ENCODE measurements around the gene ELL. TPM values are rescaled to one million over a fixed set of nuclear protein-coding genes. Genes with fewer than 3 reads are reported as not detected.
"Not testable (repeated sequence)": the region's sequence is repeated elsewhere in the genome, so short reads cannot be mapped to it uniquely, and the experiment has no call there.

The ELL gene
- total RNA-seq, 4 donors from 2014 or later, result 21.8 to 30.8 (median 27.3) TPM

DNA sequence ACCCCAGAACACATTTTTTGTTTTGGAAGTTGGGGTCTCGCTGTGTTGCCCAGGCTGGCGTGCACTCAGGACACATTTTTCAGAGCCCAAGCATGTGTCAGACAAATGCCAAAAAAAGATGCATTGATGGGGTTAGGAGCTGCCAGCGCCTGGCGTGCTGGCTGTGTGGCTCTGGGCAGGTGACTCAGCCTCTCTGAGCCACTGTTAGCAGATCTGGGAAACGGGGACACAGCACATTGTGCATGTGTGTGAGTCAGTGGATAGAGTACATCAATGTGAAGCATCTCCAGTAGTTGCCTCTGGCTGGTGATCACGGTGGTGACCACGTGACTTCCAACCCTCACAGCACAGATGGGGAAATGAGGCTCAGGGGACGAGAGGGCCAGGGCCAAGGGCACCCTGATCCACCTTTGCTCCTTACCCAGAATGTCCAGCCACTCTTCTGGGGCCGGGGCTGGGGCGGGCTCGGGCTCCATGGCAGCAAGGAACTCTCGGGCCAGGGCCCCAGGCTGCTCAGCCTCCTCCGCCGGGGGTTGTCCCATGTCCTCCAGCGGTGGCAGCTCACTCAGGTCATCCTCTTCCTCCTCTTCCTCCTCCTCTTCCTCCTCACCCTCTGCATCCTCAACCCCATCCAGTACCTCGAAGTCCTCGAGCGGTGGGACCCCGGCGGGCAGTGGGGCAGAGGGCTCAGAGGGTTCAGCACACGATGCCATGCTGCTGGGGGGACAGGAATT is 19.6 kb upstream of the ELL start:
- H3K36me3 ChIP-seq, result peaks cover 0 to 45% of the 10 kb centered on the region in 2 donors
- no peak for ATAC-seq
- H3K9me3 ChIP-seq, result no peaks in the 10 kb centered on the region
- intact Hi-C loops (cut with DNase I; ENCODE audit: low total_unique reads), result no loop called here
- H3K4me3 ChIP-seq, result no peak overlapping the region
- no peak for TF ChIP-seq POLR2A (IDR thresholded peaks at IDR 0.05)
- TF ChIP-seq, protein P1, sequence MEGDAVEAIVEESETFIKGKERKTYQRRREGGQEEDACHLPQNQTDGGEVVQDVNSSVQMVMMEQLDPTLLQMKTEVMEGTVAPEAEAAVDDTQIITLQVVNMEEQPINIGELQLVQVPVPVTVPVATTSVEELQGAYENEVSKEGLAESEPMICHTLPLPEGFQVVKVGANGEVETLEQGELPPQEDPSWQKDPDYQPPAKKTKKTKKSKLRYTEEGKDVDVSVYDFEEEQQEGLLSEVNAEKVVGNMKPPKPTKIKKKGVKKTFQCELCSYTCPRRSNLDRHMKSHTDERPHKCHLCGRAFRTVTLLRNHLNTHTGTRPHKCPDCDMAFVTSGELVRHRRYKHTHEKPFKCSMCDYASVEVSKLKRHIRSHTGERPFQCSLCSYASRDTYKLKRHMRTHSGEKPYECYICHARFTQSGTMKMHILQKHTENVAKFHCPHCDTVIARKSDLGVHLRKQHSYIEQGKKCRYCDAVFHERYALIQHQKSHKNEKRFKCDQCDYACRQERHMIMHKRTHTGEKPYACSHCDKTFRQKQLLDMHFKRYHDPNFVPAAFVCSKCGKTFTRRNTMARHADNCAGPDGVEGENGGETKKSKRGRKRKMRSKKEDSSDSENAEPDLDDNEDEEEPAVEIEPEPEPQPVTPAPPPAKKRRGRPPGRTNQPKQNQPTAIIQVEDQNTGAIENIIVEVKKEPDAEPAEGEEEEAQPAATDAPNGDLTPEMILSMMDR (IDR thresholded peaks at IDR 0.05 in 4 of 5, conservative IDR thresholded peaks at IDR 0.05 in 1 of 5), result no peak
- no peak for DNase-seq
- peak overlapping the region; percentile 93 to 95 (median 93) for H3K27ac ChIP-seq
- in situ Hi-C loops (cut with MboI; ENCODE audit: low sequenced_read_pairs in 4 of 4), result no loop called here
- H3K4me1 ChIP-seq, result peaks cover 14 to 16% of the 10 kb centered on the region in 2 donors
- H3K27me3 ChIP-seq, result no peaks in the 10 kb centered on the region

- DNase-seq; H3K9me3 ChIP-seq; H3K27ac ChIP-seq; in situ Hi-C loops (cut with MboI; ENCODE audit: low sequenced_read_pairs in 4 of 4); H3K27me3 ChIP-seq; ATAC-seq; H3K4me3 ChIP-seq; intact Hi-C loops (cut with DNase I; ENCODE audit: low total_unique reads): not testable (repeated sequence)
- Histone ChIP-seq H3K36me3 (peaks cover 0 to 51% of the 10 kb centered on the region in 2 donors), H3K4me1 (peaks cover 14 to 16% of the 10 kb centered on the region in 2 donors)
These were observed 18.3 kb upstream of the ELL start for GRCh38 chr19:18540200-18540599.

- Histone ChIP-seq H3K36me3 (peaks cover 0 to 56% of the 10 kb centered on the region in 2 donors), H3K27ac (no peak overlapping the region), H3K9me3 (no peaks in the 10 kb centered on the region), H3K4me1 (peaks cover 14 to 16% of the 10 kb centered on the region in 2 donors), H3K27me3 (no peaks in the 10 kb centered on the region), H3K4me3 (no peak overlapping the region)
- TF ChIP-seq POLR2A (IDR thresholded peaks at IDR 0.05), result no peak
- TF ChIP-seq, protein P1 (IDR thresholded peaks at IDR 0.05 in 4 of 5, conservative IDR thresholded peaks at IDR 0.05 in 1 of 5), result no peak
- intact Hi-C loops (cut with DNase I; ENCODE audit: low total_unique reads) (no loop called here), in situ Hi-C loops (cut with MboI; ENCODE audit: low sequenced_read_pairs in 4 of 4) (no loop called here)
- DNase-seq (no peak), ATAC-seq (no peak)
These were observed 17.5 kb upstream of the ELL start for GRCh38 chr19:18539372-18539771.

GRCh38 chr19:18538115-18538514 is 16.2 kb upstream of the ELL start:
- intact Hi-C loops (cut with DNase I; ENCODE audit: low total_unique reads), result no loop called here
- no peak for DNase-seq
- Histone ChIP-seq H3K27ac (no peak overlapping the region), H3K4me1 (peaks cover 7 to 9% of the 10 kb centered on the region in 2 donors), H3K4me3 (no peak overlapping the region), H3K9me3 (no peaks in the 10 kb centered on the region), H3K27me3 (no peaks in the 10 kb centered on the region), H3K36me3 (peaks cover 0 to 66% of the 10 kb centered on the region in 2 donors)
- in situ Hi-C loops (cut with MboI; ENCODE audit: low sequenced_read_pairs in 4 of 4), result no loop called here
- ATAC-seq, result no peak
- no peak for TF ChIP-seq POLR2A (IDR thresholded peaks at IDR 0.05)
- TF ChIP-seq, protein P1 (IDR thresholded peaks at IDR 0.05 in 4 of 5, conservative IDR thresholded peaks at IDR 0.05 in 1 of 5), result no peak

DNA sequence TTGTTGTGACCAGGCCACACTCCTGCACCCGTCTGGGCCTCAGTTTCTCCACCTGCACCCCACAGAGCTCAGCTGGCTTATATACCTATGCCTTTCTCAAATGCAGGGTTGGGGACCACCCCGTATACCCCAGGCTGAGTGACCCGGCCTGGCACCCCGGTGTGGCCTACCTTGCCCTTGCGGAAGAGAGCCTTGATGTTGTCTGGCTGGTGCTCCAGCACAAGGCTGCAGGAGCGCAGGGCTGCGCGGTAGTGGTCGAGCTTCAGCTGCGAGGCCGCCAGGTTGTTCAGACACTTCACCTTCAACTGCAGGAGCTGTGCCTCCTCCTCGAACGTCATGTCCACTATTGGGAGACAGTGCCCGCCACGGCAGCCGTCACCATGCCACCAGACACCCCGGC is 15.6 kb upstream of the ELL start:
- H3K36me3 ChIP-seq, result peaks cover 0 to 72% of the 10 kb centered on the region in 2 donors
- no peak for DNase-seq
- intact Hi-C loops (cut with DNase I; ENCODE audit: low total_unique reads), result no loop called here

More for the DNA sequence above, 15.6 kb upstream of the ELL start:
- ATAC-seq, result no peak
- TF ChIP-seq, protein P1 (IDR thresholded peaks at IDR 0.05 in 4 of 5, conservative IDR thresholded peaks at IDR 0.05 in 1 of 5), result no peak
- no peak for TF ChIP-seq POLR2A (IDR thresholded peaks at IDR 0.05)
- Histone ChIP-seq H3K9me3 (no peaks in the 10 kb centered on the region), H3K4me3 (no peak overlapping the region), H3K27me3 (no peaks in the 10 kb centered on the region), H3K4me1 (peaks cover 5 to 8% of the 10 kb centered on the region in 2 donors), H3K27ac (no peak overlapping the region)
- in situ Hi-C loops (cut with MboI; ENCODE audit: low sequenced_read_pairs in 4 of 4), result no loop called here
